Measurements from ENCODE around the gene UMAD1.

UMAD1 gene

DNA sequence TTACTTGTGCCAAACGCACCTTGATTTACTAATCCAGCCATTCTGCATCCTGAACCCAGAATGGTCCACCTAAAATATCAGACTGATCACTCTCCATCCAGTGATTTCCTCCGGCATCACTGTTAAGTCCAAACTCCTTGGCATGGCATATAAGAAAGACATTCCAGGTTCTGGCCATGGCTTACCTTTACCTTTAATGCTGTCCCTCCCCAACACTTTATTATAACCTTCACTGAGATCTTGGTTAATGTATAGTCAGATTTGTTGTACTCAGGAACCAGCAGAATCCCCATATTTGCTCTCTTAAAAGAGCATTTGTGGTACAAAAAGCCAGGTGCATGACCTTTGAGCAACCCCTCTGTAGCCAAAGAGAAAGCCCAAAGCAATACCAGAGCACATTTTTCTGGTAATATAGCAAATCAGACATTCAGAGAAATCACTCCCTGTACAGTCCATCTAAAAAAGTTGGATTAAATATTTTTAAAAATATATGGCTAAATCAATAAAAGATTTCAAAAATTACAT lies 10.2 kb downstream of the UMAD1 start:
- peaks cover 38% of the 10 kb centered on the region for H3K79me2 ChIP-seq (ENCODE audit: insufficient read depth, low read length)
- ATAC-seq (ENCODE audit: insufficient read depth, low read depth) (no peak), DNase-seq (no peak)
- no peaks in the 10 kb centered on the region for H3K4me1 ChIP-seq (ENCODE audit: insufficient read depth, low read length)
- no peak overlapping the region for H3K27ac ChIP-seq (ENCODE audit: low read length)
- H2AFZ ChIP-seq (ENCODE audit: low read depth, low read length), result no peak overlapping the region
- no peak overlapping the region for H3K9ac ChIP-seq (ENCODE audit: low read depth, low read length)
- H3K4me3 ChIP-seq (ENCODE audit: low read depth in 1 of 2, low read length in 2 of 2), result no peak overlapping the region
- H3K4me2 ChIP-seq (ENCODE audit: insufficient read depth, low read length), result no peak overlapping the region
- TF ChIP-seq EZH2 (IDR thresholded peaks at IDR 0.05; ENCODE audit: borderline replicate concordance, low read depth, low read length, severe bottlenecking), result no peak
- TF ChIP-seq, protein P1, sequence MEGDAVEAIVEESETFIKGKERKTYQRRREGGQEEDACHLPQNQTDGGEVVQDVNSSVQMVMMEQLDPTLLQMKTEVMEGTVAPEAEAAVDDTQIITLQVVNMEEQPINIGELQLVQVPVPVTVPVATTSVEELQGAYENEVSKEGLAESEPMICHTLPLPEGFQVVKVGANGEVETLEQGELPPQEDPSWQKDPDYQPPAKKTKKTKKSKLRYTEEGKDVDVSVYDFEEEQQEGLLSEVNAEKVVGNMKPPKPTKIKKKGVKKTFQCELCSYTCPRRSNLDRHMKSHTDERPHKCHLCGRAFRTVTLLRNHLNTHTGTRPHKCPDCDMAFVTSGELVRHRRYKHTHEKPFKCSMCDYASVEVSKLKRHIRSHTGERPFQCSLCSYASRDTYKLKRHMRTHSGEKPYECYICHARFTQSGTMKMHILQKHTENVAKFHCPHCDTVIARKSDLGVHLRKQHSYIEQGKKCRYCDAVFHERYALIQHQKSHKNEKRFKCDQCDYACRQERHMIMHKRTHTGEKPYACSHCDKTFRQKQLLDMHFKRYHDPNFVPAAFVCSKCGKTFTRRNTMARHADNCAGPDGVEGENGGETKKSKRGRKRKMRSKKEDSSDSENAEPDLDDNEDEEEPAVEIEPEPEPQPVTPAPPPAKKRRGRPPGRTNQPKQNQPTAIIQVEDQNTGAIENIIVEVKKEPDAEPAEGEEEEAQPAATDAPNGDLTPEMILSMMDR (IDR thresholded peaks at IDR 0.05; ENCODE audit: borderline replicate concordance, extremely low read depth, low read length, poor library complexity, severe bottlenecking), result no peak
- no peaks in the 10 kb centered on the region for H3K9me3 ChIP-seq (ENCODE audit: insufficient read depth, low read length, severe bottlenecking)
- H3K36me3 ChIP-seq (ENCODE audit: insufficient read depth, low read length), result no peaks in the 10 kb centered on the region
- no peaks in the 10 kb centered on the region for H4K20me1 ChIP-seq (ENCODE audit: insufficient read depth, low read length)
- H3K27me3 ChIP-seq (ENCODE audit: insufficient read depth, low read length, poor library complexity), result no peaks in the 10 kb centered on the region

DNA sequence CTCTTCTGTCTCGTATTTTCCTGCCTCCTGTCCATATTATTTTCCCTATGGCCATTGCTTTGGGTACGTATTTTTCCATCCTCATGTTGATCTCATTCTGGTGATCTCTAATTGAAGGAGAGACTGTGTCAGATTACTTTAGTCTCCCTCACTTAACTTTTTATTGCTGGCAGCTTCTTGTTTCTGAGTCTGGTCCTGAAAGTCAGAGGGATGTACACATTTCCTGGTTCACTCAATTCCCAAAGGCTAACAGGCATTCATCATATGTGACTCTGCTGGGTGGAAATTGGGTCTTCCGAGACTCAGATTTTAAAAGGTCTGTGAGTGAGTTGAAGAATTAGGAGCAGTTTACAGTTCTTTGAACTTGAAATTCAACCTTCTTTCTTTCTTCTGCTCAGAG lies 10.9 kb downstream of the UMAD1 start:
- Histone ChIP-seq H3K9ac (ENCODE audit: low read depth, low read length) (no peak overlapping the region), H3K79me2 (ENCODE audit: insufficient read depth, low read length) (peaks cover 34% of the 10 kb centered on the region), H3K27ac (ENCODE audit: low read length) (no peak overlapping the region), H3K4me1 (ENCODE audit: insufficient read depth, low read length) (no peaks in the 10 kb centered on the region), H3K36me3 (ENCODE audit: insufficient read depth, low read length) (no peaks in the 10 kb centered on the region), H3K9me3 (ENCODE audit: insufficient read depth, low read length, severe bottlenecking) (no peaks in the 10 kb centered on the region), H3K4me2 (ENCODE audit: insufficient read depth, low read length) (no peak overlapping the region), H2AFZ (ENCODE audit: low read depth, low read length) (no peak overlapping the region), H3K4me3 (ENCODE audit: low read depth in 1 of 2, low read length in 2 of 2) (no peak overlapping the region), H4K20me1 (ENCODE audit: insufficient read depth, low read length) (no peaks in the 10 kb centered on the region), H3K27me3 (ENCODE audit: insufficient read depth, low read length, poor library complexity) (no peaks in the 10 kb centered on the region)
- ATAC-seq (ENCODE audit: insufficient read depth, low read depth) (no peak), DNase-seq (no peak)
- TF ChIP-seq EZH2 (IDR thresholded peaks at IDR 0.05; ENCODE audit: borderline replicate concordance, low read depth, low read length, severe bottlenecking), result no peak
- TF ChIP-seq, protein P1 (IDR thresholded peaks at IDR 0.05; ENCODE audit: borderline replicate concordance, extremely low read depth, low read length, poor library complexity, severe bottlenecking), result no peak

DNA sequence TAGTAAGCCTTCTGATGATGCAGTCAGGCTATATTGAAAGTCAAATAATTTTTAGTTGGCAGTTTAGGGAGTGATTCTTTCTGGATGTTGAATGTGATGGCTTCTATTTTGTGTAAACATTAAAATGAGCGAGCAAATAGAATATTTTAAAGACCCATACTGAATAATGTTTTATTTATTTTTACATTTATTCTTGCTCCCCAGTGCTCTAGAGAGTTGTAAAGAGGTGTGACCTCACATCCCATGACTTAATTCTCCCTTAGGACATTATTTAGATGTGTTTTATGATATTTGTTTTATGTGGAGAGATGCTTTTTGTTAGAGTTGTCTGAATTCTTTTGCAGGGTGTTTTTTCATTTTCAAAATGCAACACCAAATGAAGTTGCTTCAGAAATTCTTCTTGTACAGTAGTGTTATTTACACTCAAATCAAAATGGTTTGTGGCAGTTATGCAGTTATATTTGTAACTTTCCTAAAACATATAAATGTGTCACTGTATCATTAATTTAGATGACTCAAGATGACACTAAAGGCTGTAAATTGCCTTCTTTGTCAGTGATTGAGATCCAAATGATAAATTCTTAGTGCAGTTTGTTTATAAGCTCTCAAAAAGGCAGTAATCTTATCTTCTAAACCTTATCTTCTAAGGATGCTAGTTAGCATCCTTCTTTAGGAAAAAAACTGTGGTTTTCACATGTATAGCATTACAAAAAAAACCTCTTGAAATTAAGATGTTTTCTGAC lies 12.4 kb downstream of the UMAD1 start:
- H3K27me3 ChIP-seq (ENCODE audit: insufficient read depth, low read length, poor library complexity), result no peaks in the 10 kb centered on the region
- ATAC-seq (ENCODE audit: insufficient read depth, low read depth), result no peak

More for the DNA sequence above, 12.4 kb downstream of the UMAD1 start:
- Histone ChIP-seq H3K79me2 (ENCODE audit: insufficient read depth, low read length) (peaks cover 23% of the 10 kb centered on the region), H3K36me3 (ENCODE audit: insufficient read depth, low read length) (no peaks in the 10 kb centered on the region), H3K27ac (ENCODE audit: low read length) (no peak overlapping the region), H3K4me3 (ENCODE audit: low read depth in 1 of 2, low read length in 2 of 2) (no peak overlapping the region), H3K9ac (ENCODE audit: low read depth, low read length) (no peak overlapping the region), H3K4me1 (ENCODE audit: insufficient read depth, low read length) (no peaks in the 10 kb centered on the region), H3K9me3 (ENCODE audit: insufficient read depth, low read length, severe bottlenecking) (no peaks in the 10 kb centered on the region), H2AFZ (ENCODE audit: low read depth, low read length) (no peak overlapping the region), H3K4me2 (ENCODE audit: insufficient read depth, low read length) (no peak overlapping the region), H4K20me1 (ENCODE audit: insufficient read depth, low read length) (no peaks in the 10 kb centered on the region)
- TF ChIP-seq, protein P1 (IDR thresholded peaks at IDR 0.05; ENCODE audit: borderline replicate concordance, extremely low read depth, low read length, poor library complexity, severe bottlenecking), result no peak
- TF ChIP-seq EZH2 (IDR thresholded peaks at IDR 0.05; ENCODE audit: borderline replicate concordance, low read depth, low read length, severe bottlenecking), result no peak
- no peak for DNase-seq

Measured in DND-41 (cell line).